ENCODE measurements around the gene CELSR1.

DNA sequence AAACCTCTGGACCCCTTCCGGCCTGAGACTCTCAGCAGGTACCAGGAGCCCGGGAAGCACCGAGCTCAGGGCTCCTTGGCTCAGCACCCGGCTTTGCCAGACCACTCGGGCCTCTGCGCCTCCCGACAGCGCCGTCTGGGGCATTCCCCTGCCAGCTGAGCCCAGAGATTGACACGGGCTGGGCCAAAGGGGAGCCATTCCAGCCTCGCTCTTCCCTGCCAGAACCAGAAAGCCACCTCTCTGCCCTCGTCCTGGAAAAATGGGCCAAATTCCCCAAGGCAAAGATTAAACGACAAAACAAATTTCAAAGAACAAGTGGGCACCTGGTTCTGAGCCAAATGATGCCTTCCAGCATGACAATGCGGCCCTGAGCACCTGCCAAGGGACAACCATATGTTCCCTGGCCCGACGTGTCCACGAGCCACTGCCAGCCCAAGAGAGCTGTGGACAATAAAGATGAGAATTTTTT is 59.3 kb downstream of the CELSR1 start:
- TF ChIP-seq, protein P1, sequence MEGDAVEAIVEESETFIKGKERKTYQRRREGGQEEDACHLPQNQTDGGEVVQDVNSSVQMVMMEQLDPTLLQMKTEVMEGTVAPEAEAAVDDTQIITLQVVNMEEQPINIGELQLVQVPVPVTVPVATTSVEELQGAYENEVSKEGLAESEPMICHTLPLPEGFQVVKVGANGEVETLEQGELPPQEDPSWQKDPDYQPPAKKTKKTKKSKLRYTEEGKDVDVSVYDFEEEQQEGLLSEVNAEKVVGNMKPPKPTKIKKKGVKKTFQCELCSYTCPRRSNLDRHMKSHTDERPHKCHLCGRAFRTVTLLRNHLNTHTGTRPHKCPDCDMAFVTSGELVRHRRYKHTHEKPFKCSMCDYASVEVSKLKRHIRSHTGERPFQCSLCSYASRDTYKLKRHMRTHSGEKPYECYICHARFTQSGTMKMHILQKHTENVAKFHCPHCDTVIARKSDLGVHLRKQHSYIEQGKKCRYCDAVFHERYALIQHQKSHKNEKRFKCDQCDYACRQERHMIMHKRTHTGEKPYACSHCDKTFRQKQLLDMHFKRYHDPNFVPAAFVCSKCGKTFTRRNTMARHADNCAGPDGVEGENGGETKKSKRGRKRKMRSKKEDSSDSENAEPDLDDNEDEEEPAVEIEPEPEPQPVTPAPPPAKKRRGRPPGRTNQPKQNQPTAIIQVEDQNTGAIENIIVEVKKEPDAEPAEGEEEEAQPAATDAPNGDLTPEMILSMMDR (IDR thresholded peaks at IDR 0.05): no peak
- TF ChIP-seq POLR2AphosphoS5 (IDR thresholded peaks at IDR 0.05; ENCODE audit: low read depth, low read length) (no peak), TCF7L2 (IDR thresholded peaks at IDR 0.05; ENCODE audit: low read depth, low read length) (no peak)
- TF ChIP-seq, protein P2, sequence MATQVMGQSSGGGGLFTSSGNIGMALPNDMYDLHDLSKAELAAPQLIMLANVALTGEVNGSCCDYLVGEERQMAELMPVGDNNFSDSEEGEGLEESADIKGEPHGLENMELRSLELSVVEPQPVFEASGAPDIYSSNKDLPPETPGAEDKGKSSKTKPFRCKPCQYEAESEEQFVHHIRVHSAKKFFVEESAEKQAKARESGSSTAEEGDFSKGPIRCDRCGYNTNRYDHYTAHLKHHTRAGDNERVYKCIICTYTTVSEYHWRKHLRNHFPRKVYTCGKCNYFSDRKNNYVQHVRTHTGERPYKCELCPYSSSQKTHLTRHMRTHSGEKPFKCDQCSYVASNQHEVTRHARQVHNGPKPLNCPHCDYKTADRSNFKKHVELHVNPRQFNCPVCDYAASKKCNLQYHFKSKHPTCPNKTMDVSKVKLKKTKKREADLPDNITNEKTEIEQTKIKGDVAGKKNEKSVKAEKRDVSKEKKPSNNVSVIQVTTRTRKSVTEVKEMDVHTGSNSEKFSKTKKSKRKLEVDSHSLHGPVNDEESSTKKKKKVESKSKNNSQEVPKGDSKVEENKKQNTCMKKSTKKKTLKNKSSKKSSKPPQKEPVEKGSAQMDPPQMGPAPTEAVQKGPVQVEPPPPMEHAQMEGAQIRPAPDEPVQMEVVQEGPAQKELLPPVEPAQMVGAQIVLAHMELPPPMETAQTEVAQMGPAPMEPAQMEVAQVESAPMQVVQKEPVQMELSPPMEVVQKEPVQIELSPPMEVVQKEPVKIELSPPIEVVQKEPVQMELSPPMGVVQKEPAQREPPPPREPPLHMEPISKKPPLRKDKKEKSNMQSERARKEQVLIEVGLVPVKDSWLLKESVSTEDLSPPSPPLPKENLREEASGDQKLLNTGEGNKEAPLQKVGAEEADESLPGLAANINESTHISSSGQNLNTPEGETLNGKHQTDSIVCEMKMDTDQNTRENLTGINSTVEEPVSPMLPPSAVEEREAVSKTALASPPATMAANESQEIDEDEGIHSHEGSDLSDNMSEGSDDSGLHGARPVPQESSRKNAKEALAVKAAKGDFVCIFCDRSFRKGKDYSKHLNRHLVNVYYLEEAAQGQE (IDR thresholded peaks at IDR 0.05; ENCODE audit: insufficient read depth in 1 of 2, low read depth in 2 of 2, low read length in 1 of 2): no peak
